ENCODE measurements around the gene EBF4. TPM values are rescaled to one million over a fixed set of nuclear protein-coding genes. Genes with fewer than 3 reads are reported as not detected.

The EBF4 gene
- total and polyA plus RNA-seq, 2 of the 8 experiments (the other 6 are each of a cell fraction or from before 2014, with no cell fraction given) = 1.2 to 2.9 TPM

DNA sequence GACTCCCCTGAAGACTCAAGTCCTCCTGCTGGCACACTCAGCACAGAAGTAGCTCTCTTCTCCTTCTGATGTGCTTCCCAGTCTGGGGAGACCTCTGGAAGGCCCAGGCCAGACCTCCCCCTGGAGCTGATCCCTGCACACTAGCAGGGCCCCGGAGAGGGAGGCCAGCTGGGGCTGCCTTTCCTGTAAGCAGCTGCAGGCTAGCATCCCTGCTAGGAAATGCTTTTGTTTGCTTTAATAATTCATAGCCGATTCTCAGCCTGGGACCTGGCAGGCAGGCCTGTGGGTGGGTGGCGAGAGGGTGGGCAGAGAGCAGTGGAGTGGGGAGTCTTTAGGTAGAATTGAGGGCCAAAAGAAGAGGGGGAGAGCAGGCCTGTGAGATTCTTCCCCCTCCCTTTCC, 5.2 kb downstream of the EBF4 start (continued):
- TF ChIP-seq POU5F1 (IDR thresholded peaks at IDR 0.05; ENCODE audit: low read depth, low read length) = no peak
- no peak for TF ChIP-seq FOSL1 (IDR thresholded peaks at IDR 0.05; ENCODE audit: insufficient read depth, low read depth, low read length)
- no peak for TF ChIP-seq CHD2 (IDR thresholded peaks at IDR 0.05; ENCODE audit: low read length)

Measured in H1 (cell line).